ENCODE measurements around the gene XPR1.

XPR1 gene

GRCh38 chr1:180929389-180929788, 297.6 kb downstream of the XPR1 start:
- H3K4me3 ChIP-seq (ENCODE audit: low read depth, low read length): no peak overlapping the region
- TF ChIP-seq CTCF (IDR thresholded peaks at IDR 0.05; ENCODE audit: low read depth, low read length): no peak
- DNase-seq (ENCODE audit: low read depth, low spot score): no peak
- in situ Hi-C loops (cut with HindIII; ENCODE audit: low sequenced_read_pairs): no loop called here

GRCh38 chr1:180930687-180931086, 298.9 kb downstream of the XPR1 start:
- H3K4me3 ChIP-seq (ENCODE audit: low read depth, low read length): no peak overlapping the region
- in situ Hi-C loops (cut with HindIII; ENCODE audit: low sequenced_read_pairs): no loop called here
- no peak for TF ChIP-seq CTCF (IDR thresholded peaks at IDR 0.05; ENCODE audit: low read depth, low read length)
- no peak for DNase-seq (ENCODE audit: low read depth, low spot score)

- no peak for TF ChIP-seq CTCF (IDR thresholded peaks at IDR 0.05; ENCODE audit: low read depth, low read length)
- H3K4me3 ChIP-seq (ENCODE audit: low read depth, low read length): no peak overlapping the region
- DNase-seq (ENCODE audit: low read depth, low spot score): no peak
- in situ Hi-C loops (cut with HindIII; ENCODE audit: low sequenced_read_pairs): no loop called here
Observed at GRCh38 chr1:180931529-180931928, 299.7 kb downstream of the XPR1 start.

- no peak for DNase-seq (ENCODE audit: low read depth, low spot score)
- H3K4me3 ChIP-seq (ENCODE audit: low read depth, low read length): no peak overlapping the region
- in situ Hi-C loops (cut with HindIII; ENCODE audit: low sequenced_read_pairs): no loop called here
- TF ChIP-seq CTCF (IDR thresholded peaks at IDR 0.05; ENCODE audit: low read depth, low read length): no peak
Observed at GRCh38 chr1:180932378-180932777, 300.6 kb downstream of the XPR1 start.

GRCh38 chr1:180933141-180933540, 301.3 kb downstream of the XPR1 start:
- no peak overlapping the region for H3K4me3 ChIP-seq (ENCODE audit: low read depth, low read length)
- no peak for DNase-seq (ENCODE audit: low read depth, low spot score)
- in situ Hi-C loops (cut with HindIII; ENCODE audit: low sequenced_read_pairs): no loop called here
- TF ChIP-seq CTCF (IDR thresholded peaks at IDR 0.05; ENCODE audit: low read depth, low read length): no peak

GRCh38 chr1:180934563-180934962, 302.7 kb downstream of the XPR1 start:
- no peak overlapping the region for H3K4me3 ChIP-seq (ENCODE audit: low read depth, low read length)
- in situ Hi-C loops (cut with HindIII; ENCODE audit: low sequenced_read_pairs): no loop called here
- DNase-seq (ENCODE audit: low read depth, low spot score): no peak
- no peak for TF ChIP-seq CTCF (IDR thresholded peaks at IDR 0.05; ENCODE audit: low read depth, low read length)
